GM19452 (cell line): Measurements from ENCODE around the gene CCNC.

Experiments
- ATAC-seq: cut with Tn5 transposase; IDR thresholded peaks from one replicate; pipeline ENCODE4 v1.9.1; 2021; ENCODE audit not compliant: unreplicated experiment

CCNC gene

GRCh38 chr6:99550046-99550748 is 18.3 kb downstream of the CCNC start:
- ATAC-seq: no peak

GRCh38 chr6:99548706-99549105 is 19.8 kb downstream of the CCNC start:
- ATAC-seq: no peak

GRCh38 chr6:99547526-99547925 is 20.9 kb downstream of the CCNC start:
- no peak for ATAC-seq

GRCh38 chr6:99545442-99545841 is 23.0 kb downstream of the CCNC start:
- ATAC-seq: no peak

GRCh38 chr6:99543968-99544367 is 24.5 kb downstream of the CCNC start:
- no peak for ATAC-seq

- ATAC-seq: no peak
These were observed 37.8 kb downstream of the CCNC start for GRCh38 chr6:99530627-99531026.

GRCh38 chr6:99522531-99522930 is 45.9 kb downstream of the CCNC start:
- no peak for ATAC-seq

- peak; percentile 12 for ATAC-seq
These were observed 46.8 kb downstream of the CCNC start for GRCh38 chr6:99521633-99522151.

- ATAC-seq: peak; percentile 97
These were observed 47.4 kb downstream of the CCNC start for GRCh38 chr6:99520855-99521632.

GRCh38 chr6:99519446-99519845 is 49.0 kb downstream of the CCNC start:
- ATAC-seq: no peak

- no peak for ATAC-seq
These were observed 54.4 kb downstream of the CCNC start for GRCh38 chr6:99514089-99514488.

- ATAC-seq: no peak
These were observed 56.4 kb downstream of the CCNC start for GRCh38 chr6:99512033-99512432.

- no peak for ATAC-seq
These were observed 60.8 kb downstream of the CCNC start for GRCh38 chr6:99507648-99508047.

GRCh38 chr6:99501762-99502161 is 66.7 kb downstream of the CCNC start:
- ATAC-seq: no peak

- ATAC-seq: no peak
These were observed 70.0 kb downstream of the CCNC start for GRCh38 chr6:99498421-99498820.

- ATAC-seq: no peak
These were observed 73.0 kb downstream of the CCNC start for GRCh38 chr6:99495466-99495865.
